VCaP (cell line): Measurements from ENCODE around the gene HOXA6.

Experiments used
- H3K27ac ChIP-seq: fragments of 450-650 bp; 2 replicates; pipeline ENCODE4 v1.5.1; 2017
- TF ChIP-seq, protein P1 (sequence below): fragments of 450-650 bp; conservative IDR thresholded peaks from 2 replicates; pipeline ENCODE4 v1.5.1; 2017; ENCODE audit warnings: mild to moderate bottlenecking, moderate library complexity

HOXA6 gene

DNA sequence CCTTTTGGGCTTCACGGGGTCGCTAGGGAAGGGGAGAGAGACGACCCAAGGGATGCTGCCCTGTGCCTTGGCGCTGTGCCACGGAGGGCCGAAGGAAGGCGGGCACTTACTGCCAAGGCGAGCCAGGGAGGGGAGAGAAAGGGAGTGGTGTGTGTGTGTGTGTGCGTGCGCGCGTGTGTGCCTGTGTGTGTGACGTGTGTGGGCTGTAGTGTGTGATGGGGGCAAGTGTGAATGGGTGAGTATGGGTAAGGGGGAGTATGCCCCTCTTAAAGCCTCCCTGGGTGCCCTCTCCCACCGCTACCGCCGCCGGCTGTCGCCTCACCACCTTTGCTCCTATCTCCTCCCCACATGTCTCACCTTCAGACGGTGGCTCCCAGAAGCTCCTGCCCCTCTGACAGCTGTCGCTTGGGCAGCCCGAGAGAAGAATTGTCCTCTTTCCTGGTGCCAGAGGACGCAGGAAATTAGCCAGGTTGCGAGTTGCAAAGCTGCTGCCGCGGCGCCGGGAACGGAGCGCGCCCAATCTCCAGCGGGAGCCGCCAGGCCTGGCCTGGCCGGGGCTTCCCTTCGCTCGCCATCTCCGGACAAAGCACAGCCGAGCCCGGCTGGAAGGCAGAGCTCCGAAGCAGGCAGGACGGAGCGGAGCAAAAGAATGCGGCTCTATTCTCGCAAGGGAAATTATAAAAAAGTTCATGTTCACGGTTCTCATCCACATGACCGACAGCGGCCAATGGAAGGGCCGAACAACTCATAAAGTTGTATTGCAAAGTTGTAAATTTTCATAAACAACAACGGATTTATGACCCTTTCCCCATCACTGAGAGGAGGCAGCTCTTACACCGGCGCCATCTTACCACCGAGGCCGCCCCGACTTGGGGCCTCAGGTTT lies 4.6 kb upstream of the HOXA6 start, which contains the start of gene HOXA3:
Gene HOXA3 (minus strand): TSS at position 653 of the 885 bp plus-strand sequence. CDS start 41,943 bp downstream, outside the sequence.
- H3K27ac ChIP-seq, result peak within 1 kb of the TSS; percentile 94
- TF ChIP-seq, protein P1, sequence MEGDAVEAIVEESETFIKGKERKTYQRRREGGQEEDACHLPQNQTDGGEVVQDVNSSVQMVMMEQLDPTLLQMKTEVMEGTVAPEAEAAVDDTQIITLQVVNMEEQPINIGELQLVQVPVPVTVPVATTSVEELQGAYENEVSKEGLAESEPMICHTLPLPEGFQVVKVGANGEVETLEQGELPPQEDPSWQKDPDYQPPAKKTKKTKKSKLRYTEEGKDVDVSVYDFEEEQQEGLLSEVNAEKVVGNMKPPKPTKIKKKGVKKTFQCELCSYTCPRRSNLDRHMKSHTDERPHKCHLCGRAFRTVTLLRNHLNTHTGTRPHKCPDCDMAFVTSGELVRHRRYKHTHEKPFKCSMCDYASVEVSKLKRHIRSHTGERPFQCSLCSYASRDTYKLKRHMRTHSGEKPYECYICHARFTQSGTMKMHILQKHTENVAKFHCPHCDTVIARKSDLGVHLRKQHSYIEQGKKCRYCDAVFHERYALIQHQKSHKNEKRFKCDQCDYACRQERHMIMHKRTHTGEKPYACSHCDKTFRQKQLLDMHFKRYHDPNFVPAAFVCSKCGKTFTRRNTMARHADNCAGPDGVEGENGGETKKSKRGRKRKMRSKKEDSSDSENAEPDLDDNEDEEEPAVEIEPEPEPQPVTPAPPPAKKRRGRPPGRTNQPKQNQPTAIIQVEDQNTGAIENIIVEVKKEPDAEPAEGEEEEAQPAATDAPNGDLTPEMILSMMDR, result no peak

DNA sequence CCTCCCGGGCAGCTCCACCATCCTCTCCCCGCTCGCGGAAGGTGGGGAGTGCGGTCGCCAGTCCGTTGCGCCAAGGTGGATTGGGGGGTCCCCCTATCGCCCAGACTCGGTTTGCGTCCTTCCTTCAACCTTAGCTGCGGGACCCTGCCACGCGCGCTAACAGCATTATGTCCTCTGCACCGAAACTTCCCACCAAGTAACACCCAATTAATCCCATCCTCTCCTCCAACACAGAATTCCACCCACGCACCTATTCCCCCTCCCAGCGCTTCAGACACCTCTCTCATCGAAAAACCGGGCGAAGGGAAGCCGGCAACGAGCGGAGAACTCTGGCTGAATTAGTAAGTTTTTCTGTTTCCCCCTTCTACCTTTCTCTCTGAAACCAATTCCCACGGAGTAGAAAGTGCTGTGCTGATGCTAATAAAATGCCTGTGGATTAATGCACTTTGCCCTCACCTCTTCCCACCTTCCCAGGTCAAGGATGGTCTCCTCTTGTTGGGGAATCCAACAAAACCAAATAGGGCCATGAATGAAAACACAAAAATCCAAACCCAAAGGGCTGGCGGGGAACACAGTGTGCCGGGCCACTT lies 3.9 kb upstream of the HOXA6 start:
- H3K27ac ChIP-seq, result peak overlapping the region; percentile 94
- TF ChIP-seq, protein P1, result no peak

DNA sequence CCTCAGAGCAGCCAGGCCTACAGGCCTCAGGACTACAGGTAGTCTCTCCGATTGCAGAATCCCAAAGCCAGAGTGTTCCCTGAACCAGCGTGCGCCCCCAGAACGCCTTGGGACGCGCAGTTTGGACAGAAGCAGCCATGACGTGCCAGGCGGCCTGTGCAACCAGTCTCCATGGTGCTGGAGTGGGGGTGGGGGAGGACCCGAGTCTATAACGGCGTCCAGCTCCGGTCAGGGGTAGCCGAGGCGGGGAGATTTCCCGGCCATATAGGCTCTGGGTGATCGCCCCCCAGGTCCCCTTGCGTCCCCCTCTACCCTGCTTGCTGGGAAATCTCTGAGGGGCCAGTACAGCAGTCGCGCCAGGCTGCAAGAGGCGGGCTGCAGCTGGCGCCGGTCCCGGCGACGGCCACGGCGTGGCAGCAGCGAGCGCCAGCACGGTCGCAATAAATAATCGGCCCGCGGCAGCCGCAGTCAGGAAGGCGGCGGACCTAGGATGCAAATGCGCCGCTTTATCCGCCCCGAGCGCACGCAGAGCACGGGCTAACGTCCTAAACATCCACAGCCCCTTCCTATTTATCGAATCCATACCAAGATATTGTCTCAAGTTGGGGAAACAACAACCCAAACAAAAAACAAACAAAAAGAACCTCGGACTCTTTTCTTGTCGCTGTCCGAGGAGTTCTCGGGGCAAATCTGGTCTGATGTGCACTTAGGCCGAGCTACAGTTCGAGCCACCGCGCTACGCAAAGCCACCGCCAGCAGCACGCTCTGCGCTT lies 3.2 kb upstream of the HOXA6 start:
- H3K27ac ChIP-seq, result peak overlapping the region; percentile 94
- TF ChIP-seq, protein P1, result peak; percentile 95

DNA sequence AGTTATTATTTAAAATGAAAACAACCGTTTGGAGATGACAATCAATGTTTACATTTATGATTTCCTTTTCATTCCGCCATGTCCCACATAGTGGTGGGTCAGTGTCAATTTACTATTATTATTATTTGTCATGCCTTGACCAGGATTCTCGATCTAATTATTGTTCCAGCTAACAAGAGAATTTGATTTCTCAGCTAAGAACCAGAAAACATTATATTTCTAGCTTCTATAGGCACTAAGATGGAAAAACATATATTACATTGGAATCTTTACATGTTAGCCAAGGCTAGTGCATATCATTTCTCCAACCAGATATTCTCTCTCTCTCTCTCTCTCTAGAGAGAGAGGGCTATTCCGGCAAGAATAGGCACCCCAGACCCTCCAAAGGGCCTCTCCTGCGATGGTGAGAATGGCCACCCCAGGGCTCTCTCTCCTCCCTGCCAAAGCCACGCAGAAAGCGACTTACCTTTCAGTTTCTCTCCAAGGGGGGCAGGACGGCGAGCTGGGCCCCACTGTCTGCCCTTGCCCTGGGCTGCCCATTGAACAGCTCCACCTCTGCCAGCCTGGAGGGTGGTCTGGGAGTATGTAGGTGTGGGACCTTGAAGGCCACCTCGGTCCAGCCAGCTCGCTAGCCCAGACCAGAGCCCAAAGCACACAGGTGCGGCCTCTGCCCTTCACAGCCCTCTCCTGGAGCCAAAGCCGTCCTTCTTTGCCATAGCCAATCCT lies 2.4 kb upstream of the HOXA6 start:
- TF ChIP-seq, protein P1, result no peak
- H3K27ac ChIP-seq, result peak overlapping the region; percentile 94

DNA sequence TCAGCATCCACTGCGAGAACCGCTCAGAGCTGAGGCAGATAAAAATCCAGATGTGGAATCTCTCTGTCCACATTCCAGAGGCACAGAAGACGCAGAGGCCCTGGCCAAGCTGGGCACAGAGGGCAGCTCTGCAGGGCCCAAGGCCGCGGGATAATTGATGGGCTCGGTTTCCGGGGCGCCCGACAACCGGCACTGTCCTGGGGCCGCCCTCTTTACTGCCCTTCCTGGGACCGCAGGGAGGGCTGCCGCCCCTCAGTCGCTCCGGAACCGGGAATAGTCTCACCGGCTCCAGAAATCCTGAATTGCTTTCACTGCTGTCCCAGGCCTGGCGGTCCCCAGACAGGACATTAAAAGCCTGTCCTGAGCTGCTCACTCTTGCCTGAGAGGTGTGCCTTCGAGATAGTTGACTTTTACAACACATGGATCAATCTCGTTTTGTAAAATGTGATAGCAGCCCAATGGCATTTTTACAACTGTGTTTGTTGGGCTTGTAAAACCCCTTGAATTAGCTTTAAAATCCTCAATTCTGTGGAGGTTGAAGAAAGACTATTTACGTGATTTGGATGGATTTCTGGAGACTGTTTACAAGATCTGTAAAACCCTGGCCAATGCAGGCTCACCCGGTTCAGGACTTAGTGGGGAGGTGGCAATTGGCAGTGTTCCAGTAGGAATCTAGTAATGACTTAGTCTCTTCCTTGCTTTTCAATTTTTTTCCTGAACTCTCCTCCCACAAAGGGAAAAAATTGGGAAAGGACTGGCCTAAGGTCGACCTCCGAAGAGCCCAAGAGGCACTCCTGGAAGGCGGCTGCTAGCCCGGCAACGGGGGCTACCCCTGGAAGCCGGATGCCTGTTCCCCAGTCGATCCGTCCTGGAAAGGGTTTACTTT lies 1.4 kb upstream of the HOXA6 start:
- TF ChIP-seq, protein P1, result no peak
- H3K27ac ChIP-seq, result peak overlapping the region; percentile 94

DNA sequence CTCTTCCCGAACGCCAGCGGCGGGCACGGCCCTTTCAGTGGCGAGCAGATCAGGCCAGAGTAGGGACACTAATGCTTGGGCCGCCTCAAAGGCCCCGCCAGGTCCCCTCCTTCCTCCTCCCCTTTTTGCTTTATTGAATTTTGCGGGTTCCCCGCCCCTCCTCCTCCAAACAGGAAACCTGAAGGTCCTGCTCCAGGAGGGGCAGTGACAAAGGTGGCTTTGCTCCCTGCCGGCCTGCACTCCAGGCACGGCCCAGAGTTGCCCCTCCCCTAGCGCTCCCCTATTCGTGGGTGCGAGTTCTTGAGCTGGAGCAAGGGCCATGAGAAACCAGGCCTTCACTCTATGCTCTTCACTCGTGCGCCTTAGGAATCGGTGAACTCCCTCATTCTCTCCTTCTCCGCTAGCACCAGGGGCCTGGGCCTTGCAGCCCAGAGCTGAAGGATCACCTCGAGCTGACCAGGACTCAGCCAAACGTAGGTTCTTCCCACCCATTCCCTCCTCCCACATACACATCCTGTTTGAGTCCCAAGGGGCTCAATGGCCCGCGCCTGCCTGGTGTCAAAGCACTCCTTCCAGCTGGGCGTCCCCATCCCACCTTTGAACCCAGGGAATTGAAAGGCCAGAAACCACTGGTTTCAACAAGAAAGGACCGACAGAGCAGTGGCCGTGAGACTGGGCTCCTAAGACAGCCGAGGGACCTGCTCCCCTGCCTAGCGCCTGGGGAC lies 619 bp upstream of the HOXA6 start:
- peak overlapping the region; percentile 94 for H3K27ac ChIP-seq
- TF ChIP-seq, protein P1, result no peak
